Measurements from ENCODE around the gene PGS1. TPM values are rescaled to one million over a fixed set of nuclear protein-coding genes. Genes with fewer than 3 reads are reported as not detected.

Gene PGS1
- polyA plus RNA-seq, 3 donors: 42.2 to 55.0 (median 45.7) TPM

GRCh38 chr17:78431692-78431958, 53.2 kb downstream of the PGS1 start:
- no peak for DNase-seq (ENCODE audit: extremely low read depth in 1 of 11, low read depth in 9 of 11, low spot score in 4 of 11)

DNA sequence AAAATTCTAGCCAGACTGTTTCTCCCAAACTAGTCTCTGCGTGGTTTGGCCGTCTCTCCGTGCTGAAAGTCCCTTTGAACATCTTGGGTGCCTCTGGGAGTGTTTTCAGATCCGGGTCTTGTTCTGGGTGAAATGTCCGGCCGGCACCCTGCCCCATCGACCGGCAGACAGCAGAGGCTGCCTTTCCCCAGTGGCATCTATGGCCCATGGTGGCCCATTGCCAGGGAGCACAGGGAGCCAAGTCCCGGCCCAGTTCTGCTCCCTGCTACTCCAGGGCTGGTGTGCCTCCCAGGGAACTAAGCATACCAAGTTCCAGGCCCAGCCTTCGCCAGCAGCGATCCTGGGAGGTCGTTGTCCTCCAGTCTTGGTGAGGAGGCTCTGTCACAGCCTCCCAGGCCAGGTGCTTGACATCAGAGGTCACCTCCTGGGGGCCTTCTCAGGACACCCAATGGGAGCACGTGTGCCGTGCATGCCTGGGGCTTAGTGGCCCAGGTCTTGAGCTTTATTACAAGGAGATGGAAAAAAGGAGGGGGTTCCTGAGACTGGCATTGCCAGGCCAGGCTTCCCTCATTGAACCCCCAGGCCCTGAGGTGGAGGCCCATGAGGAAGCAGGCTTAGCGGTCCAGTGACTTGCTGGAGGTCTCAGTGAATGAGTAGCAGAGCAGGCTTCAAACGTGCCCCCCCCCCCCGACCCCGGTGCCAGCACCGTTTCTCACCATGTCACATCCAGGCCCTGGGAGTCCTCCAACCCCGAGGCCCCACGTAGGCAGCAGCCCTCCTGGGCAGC, 54.0 kb downstream of the PGS1 start:
- no peak for DNase-seq (ENCODE audit: extremely low read depth in 1 of 11, low read depth in 9 of 11, low spot score in 4 of 11)

GRCh38 chr17:78433013-78433727, 54.7 kb downstream of the PGS1 start:
- DNase-seq (ENCODE audit: extremely low read depth in 1 of 11, low read depth in 9 of 11, low spot score in 4 of 11): no peak

DNA sequence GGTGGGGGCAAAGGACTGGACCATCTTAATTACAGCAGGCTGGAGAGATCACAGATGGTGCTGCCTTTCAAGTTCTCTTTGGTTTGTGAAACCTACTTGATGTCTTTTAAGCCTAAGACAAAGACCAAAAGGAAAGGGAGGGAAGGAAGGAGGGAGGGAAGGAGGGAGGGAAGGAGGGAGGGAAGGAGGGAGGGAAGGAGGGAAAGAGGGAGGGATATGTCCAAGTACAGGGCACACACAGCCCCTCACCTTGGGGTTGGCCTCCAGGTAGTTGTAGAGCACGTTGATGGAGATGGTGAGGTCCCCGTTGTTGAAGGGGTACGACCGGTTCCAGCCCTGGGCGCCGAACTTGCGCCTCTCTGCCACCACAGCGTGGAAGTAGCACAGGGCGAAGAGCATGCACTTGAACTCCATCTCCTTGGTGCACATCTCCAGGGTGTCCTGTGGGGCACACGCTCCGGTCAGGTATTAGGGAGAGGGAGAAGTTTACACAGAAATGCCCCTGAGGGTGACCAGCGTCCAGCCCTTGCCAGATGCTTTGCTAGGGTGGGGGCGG, 55.4 kb downstream of the PGS1 start:
- DNase-seq (ENCODE audit: extremely low read depth in 1 of 11, low read depth in 9 of 11, low spot score in 4 of 11): no peak

DNA sequence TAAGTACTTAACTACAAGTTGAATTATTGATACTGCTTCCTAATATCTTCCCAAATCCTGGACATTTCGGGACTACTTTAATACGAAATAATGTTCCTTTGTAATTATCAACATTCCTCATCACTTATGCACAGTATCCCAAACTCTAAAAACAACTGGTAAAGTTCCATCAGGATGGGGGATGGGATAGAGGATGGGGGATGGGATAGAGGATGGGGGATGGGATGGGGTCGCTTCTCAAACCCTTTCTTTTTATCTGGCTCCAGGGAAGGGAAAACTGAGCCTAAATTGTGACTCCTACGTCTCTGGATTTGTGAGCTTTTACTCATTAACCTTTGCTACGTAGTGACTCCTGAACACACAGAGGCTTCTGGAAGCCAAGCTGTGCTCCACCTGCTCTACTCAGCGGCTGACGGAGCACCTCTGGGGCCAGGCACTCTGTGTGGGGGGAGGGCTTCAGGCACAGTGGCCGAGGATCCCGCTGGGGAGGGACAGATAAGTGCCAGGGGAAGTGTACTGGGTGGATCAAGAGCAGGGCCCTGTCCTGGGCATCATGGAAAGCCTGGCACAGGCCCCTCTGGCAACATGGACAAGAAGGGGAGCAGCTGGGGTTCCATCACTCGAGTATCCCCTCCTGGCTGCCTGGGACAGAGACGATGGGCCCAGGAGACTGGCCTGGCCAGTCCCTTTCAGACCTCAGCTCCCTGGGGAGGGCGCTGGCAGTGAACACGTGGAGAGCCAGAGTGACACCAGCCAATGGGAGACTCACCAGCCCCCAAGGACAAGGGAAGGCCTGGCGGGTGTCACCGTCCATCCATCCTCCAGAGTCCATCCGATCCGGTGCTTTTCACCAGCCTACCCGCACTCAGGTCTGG, 56.2 kb downstream of the PGS1 start:
- DNase-seq (ENCODE audit: extremely low read depth in 1 of 11, low read depth in 9 of 11, low spot score in 4 of 11): no peak

DNA sequence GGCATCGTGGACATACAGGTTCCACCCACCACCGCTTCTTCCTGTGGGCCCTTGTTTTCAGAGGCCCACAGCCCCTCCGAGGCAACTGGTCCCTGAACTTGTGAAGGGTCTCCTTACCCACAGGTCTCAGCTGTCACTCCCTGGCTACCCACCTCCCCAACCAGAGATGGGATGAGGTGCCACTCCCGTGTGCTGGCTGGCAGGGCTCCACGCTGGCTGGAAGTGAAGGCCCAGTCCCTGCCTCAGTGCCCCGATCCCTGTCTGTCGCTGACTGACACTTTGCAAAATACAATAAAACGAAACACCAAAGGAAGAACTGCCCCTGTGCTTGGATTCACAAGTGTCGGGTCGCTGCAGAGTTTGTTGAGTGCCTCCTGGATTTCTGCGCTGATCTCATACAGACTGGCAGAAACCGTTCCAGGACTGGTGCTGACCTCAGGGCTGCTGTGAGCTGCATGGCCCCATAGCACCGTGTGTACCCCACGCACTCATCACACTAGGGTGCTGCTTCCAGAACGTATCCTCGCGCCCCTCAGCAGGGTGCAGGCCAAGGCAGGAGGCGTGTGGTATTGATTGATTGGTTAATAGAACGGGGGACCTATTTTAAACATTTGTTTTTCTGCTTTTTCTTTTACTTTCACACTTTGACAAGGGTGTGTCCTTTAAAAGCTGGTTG, 57.0 kb downstream of the PGS1 start:
- DNase-seq (ENCODE audit: extremely low read depth in 1 of 11, low read depth in 9 of 11, low spot score in 4 of 11): no peak

GRCh38 chr17:78437508-78438169, 59.2 kb downstream of the PGS1 start:
- no peak for DNase-seq (ENCODE audit: extremely low read depth in 1 of 11, low read depth in 9 of 11, low spot score in 4 of 11)

DNA sequence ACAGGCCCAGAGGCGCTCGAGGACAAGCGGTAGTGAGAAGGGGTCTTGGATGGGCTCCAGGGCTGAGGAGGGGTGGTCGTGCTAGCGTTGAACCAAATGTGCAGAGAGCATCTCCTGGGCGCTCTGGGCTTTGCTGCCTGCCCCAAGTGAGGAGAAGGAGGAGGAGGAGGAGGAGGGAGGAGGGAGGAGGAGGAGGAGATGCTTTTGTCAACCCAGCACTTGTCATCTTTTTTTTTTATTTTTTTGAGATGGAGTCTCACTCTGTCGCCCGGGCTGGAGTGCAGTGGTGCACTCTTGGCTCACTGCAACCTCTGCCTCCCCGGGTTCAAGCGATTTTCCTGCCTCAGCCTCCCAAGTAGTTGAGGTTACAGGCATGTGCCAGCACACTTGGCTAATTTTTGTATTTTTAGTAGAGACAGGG, 59.8 kb downstream of the PGS1 start:
- DNase-seq (ENCODE audit: extremely low read depth in 1 of 11, low read depth in 9 of 11, low spot score in 4 of 11): no peak

DNA sequence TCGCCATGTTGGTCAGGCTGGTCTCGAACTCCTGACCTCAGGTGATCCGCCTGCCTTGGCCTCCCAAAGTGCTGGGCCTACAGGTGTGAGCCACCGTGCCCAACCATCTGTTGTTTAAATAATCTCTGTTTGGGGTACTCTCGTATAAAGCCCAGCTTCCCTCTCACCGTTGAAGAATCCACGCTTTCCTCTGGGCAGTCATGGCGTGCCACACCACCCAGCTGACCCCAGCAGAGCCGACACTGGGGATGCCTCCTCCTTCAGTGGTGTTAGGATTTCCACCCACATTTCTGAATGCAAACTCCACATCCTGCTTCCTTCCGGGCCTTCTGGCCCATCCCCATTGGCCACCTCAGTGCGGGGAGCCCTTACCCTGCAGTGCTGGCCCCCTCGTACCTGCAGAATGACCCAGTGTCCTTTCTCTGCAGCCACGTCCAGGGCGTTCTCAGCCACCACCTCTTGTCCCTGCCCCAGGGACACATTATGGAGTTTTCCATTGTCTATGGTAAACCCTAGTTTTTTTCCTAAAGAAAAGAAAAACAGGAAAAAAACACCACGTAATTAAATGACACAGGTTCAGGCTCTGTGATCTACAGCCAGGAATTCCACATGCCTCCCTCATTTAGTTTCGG, 60.4 kb downstream of the PGS1 start:
- DNase-seq (ENCODE audit: extremely low read depth in 1 of 11, low read depth in 9 of 11, low spot score in 4 of 11): no peak

DNA sequence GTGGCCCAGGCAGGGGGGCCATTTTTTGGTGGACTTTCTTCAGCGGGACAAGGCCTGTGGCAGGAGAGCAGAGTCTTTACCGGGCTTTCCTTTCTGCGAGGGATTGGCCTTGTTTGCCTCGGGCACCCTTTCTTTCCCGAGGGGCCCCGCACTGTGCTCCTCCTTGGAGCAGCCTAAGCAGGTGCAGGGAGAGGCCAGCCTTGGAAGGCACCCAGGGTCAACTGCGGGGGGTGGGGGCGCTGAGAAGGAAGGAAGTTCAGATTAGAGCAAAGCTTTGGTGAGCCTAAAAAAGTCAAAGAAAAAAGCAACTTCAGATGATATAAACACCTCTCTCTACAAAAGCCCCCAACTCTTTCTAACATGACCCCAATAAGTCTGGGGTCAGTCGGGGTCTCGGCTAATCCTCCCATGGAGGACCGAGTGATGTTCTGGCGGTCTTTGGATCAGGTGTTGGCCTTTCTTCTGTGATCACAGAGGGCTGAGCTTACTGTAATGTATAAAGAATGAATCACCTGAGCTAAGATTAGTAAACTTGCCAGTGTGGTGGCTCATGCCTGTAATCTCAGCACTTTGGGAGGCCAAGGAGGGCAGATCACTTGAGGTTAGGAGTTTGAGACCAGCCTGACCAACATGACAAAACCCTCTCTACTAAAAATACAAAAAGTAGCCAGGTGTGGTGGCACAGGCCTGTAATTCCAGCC, 63.0 kb downstream of the PGS1 start:
- DNase-seq (ENCODE audit: extremely low read depth in 1 of 11, low read depth in 9 of 11, low spot score in 4 of 11): no peak

DNA sequence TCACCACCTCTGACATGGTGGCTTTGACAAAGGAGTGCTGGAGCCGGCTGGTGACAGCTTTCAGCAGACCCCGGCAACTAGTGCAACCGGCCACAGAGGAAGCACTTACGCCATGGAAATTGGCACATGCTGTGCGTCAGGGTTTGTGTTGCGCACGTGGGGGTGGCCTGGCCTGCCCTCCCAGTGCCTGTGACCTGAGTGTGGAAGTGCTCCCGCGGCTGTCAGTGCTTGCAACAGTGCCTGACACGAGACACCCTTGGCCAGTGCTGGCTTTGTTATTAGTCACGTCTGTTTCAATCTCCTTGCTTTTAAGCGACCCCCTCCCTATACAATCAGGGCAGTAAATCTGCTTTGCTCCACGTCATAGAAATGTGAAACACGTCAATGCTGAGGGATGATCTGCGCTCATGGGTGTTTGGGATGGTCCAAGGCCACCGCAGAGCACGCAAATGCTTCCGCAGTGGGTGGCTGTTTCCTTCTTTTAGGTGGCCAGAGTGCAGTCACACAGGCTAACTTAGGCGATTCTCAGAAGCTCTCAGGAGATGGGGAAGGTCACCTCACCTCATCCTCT, 64.3 kb downstream of the PGS1 start:
- no peak for DNase-seq (ENCODE audit: extremely low read depth in 1 of 11, low read depth in 9 of 11, low spot score in 4 of 11)

DNA sequence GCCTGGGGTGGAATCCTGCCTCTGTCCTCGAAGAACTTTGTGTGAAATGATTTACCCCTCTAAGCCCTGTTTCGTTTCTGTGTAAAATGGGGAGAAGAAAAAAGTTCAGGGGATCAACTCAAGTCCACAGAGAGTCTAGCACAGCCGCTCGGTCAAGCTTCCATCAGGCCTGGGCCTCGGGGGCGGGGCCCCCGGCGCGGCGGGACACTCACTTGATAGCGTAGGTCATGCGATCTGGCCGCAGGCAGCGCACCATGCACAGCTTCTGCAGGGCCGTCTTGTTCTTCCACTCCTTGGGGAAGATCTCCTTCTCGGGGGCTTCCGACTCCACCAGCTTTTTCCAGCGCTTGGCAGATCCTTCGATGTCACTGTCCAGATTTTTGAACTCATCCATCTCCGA, 65.9 kb downstream of the PGS1 start:
- DNase-seq (ENCODE audit: extremely low read depth in 1 of 11, low read depth in 9 of 11, low spot score in 4 of 11): no peak

- DNase-seq (ENCODE audit: extremely low read depth in 1 of 11, low read depth in 9 of 11, low spot score in 4 of 11): no peak
These were observed 68.4 kb downstream of the PGS1 start for GRCh38 chr17:78446833-78447232.

DNA sequence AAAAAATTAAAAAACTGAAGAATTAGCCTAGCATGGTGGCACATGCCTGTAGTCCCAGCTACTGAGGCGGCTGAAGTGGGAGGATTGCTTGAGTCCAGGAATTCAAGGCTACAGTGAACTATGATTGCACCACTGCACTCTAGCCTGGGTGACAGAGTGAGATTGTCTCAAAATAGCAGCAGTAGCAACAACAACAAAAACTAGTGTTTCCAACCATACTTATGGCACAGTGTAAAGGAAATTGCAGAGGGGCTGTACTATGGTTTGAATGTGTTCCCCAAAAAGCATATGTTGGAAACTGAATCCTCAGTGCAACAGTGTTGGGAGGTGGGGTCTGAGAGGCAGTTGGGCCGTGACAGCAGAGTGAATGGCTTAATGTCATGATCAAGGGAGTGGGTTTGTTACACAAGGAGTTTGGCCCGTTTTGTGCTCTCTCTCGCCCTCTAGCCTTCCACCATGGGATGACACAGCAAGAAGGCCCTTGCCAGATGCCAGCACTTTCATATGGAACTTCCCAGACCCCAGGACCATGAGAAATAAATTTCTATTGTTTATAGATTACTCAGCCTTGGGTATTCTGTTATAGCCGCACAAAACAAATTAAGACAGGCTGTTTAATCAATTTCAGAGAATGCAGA, 70.0 kb downstream of the PGS1 start:
- DNase-seq (ENCODE audit: extremely low read depth in 1 of 11, low read depth in 9 of 11, low spot score in 4 of 11): no peak

DNA sequence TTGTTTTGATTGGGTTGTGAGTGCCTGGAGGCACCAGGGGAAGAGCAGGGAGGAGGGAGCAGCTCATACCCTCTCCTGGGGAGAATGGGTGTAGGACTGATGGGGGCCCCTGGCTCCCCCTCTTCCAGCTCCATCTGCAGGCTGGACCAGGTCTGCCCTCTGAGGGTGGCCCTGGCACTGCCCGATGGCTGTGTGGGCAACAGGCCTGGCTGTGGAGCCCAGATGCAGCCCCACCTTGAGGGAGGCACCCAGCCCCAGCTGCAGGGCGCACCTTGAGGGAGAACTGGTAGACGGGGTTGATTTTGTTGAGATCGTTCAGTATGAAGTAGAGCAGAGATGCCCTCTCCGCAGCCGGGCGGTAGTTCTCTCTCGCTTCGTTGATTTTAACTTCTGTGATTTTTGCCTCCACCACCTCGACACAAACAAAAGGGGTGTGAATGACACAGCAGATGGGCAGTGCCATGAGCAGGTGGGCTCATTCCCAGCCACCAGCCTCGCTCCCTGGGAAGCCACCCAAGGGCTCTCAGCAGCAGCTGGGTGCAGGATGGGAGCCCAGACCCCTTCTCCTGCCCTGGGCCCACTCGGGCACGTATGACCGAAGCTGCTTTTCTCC, 71.6 kb downstream of the PGS1 start:
- DNase-seq (ENCODE audit: extremely low read depth in 1 of 11, low read depth in 9 of 11, low spot score in 4 of 11): no peak

DNA sequence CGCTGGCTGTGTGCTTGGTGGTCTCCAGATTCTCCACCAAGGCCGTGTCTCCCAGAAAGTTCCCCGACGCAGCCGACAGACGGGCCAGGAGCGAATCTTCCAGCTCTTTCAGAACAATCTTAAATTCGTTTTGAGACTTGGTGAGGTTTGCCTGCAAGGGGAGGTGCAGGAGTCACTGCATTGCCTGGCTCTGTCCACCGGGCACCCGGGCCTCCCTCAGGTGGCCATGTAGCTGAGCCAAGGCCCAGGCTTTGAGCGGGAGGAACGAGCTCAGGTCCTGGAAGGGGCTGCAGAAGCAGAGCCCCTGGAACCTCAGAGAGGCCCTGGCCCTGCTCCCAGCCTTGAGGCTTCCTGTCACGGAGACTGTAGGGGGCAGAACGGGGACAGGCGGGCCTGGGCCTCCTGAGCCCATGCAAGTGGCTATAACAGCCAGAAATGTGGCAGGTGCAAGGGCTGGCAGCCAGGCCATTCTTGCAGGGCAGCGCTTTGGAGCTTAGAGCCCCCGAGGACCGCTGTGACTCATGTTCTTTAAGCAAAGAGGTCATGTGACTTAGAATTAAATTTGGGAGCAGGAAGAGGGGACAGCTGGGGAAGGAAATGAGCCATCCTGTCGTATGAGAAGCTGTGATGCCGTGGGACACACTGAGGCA, 72.4 kb downstream of the PGS1 start:
- no peak for DNase-seq (ENCODE audit: extremely low read depth in 1 of 11, low read depth in 9 of 11, low spot score in 4 of 11)
